SKM-1 (cell line): Measurements from ENCODE around the gene MUC22.
"Not testable (repeated sequence)": the region's sequence is repeated elsewhere in the genome, so short reads cannot be mapped to it uniquely, and the experiment has no call there.

Source experiments
- DNase-seq: peaks from one replicate; lab custom pipeline; 2025; ENCODE audit not compliant: unreplicated experiment; lab: John Stamatoyannopoulos, UW

MUC22 gene

GRCh38 chr6:30997301-30997700 lies 13.0 kb upstream of the MUC22 start:
- no peak for DNase-seq

DNA sequence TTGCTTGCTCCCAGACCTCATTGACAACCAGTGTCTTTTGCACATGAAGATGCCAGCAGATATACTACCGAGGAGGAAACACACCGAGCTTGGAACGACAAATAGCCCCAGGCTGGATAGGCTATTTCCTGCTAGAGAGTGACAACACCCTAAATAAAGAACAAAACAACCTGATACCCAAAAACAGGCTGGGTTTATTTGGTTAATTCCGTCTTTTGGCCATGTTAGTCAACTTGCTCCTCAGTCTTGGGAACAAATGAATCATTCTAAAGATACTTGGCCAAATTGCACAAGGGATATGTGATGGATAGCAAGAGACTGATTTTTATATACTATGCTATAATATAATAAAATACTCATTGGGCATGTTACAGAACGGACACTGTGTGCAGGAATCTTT lies 11.5 kb upstream of the MUC22 start:
- no peak for DNase-seq

- DNase-seq = not testable (repeated sequence)
These were observed 10.0 kb upstream of the MUC22 start for GRCh38 chr6:31000067-31000860.

DNA sequence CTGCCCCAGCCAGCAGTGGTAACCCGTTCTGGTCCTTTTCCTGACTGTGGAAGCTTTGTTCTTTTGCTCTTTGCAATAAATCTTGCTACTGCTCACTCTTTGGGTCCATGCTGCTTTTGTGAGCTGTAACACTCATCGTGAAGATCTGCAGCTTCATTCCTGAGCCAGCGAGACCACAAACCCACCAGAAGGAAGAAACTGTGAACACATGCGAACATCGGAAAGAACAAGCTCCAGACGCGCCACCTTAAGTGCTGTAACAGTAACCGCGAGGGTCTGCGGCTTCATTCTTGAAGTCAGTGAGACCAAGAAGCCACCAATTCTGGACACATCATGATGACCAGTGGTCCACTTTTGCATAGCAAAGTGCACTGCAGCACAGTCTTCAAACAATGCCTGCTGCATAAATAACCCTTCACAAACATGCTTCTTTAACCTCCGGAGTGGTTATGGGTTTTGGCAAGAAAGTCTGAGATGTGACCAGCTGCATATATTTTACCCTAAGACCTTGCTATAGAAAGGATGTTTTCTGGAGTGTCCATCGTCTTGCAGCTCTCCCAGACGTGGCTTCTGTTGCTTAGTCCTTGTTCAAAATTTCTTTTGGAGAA lies 8.9 kb upstream of the MUC22 start:
- DNase-seq = no peak

DNA sequence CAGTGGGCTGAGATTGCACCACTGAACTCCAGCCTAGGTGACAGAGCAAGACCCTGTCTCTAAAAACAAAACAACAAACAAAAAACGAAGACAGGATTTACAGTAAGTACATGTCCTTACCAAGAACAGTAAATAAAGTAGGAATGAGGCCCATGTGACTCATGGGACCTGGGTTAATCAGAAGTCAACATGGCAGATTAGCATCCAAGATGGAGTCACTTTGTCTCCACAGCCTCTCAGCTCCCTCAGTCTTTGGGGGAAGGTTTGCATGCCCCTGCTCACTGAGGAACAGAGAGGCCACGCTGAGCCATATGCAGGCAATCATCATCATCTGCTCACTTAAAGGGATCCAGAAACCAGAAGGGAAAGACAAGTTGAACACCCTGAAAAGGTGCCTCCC lies 7.8 kb upstream of the MUC22 start:
- DNase-seq = no peak

DNA sequence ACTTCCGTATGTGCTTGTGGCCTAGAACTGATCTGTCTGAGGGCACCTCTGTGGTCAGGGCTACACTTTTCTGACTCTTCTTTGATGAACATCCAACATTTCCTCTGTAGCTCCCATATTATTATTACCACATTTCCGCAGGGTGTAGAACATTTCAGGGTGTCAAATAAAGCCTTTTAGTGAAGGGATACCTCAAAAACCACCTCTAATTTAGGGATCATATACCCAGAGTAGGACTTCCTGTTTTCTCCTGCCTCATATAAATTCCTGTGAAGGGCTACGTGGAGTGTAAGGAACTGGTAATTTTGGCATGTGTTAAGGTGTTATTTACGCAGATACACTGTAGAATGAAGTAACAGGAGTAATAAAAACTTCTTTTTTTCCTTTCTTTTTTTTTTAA lies 5.5 kb upstream of the MUC22 start:
- no peak for DNase-seq

DNA sequence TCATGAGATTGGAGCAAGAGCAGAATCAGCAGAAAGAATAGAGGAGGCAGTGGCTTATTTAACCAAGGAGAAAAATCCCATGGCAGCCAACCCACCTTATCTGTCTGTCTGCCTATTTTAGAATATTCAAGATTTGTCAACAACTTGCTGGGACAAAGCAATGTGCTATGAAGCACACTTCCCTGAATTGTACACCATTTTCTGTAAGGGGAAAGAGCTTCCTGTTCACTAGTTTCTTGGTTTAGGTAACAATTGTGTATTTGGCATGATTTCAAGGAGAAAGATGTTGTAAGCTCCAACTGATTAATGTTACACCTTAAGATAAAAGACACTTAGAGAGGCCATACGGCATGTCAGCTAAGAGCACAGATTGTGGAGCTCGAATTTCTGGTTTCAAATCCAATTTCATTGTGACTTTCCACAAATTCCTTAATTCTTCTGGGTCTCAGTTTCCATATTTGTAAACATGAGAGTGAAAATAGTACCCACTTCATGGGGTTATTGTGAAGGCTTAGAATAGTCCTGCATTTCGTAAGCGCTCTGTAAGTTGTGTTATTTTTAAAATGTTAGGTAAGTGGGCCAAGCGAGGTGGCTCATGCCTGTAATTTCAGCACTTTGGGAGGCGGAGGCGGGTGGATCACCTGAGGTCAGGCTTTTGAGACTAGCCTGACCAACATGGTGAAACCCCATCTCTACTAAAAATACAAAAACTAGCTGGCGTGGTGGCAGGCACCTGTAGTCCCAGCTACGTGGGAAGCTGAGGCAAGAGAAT lies 4.8 kb upstream of the MUC22 start:
- no peak for DNase-seq

DNA sequence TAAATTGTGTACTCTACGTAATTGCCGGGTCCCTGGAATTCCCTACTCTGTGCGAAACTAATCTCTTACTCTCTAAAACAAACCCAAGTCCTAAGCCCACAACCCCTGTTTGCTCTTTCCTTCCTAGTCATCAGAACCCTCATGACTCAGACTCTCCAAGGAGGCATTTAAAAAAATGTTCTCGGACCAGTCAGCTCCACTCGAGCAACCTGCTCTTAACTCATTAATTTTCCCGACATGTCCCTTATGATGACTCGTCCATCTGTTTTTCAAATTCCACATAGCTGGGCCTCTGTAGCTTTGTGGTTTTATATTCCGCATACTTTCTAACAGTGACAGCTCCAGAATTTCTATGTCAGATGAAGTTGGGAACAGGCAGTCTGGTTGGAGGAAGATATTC lies 2.6 kb upstream of the MUC22 start:
- DNase-seq = no peak

GRCh38 chr6:31008165-31008564 lies 2.1 kb upstream of the MUC22 start:
- DNase-seq = no peak

- no peak for DNase-seq
These were observed 543 bp upstream of the MUC22 start for GRCh38 chr6:31009731-31010130.

DNA sequence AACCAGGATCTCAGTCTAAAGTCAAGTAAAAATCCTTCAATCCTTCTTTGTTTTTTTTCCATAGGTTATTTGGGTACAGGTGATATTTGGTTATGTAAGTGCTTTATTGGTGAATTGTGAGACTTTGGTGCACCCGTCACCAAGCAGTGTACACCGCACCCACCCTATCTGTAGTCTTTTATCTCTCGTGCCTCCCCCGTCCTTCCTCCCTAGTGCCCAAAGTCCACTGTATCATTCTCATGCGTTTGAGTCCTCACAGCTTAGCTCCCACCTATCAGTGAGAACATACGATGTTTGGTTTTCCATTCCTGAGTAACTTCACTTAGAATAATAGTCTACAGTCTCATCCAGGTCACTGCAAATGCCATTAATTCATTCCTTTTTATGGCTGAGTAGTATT lies 879 bp downstream of the MUC22 start:
- no peak for DNase-seq

- no peak for DNase-seq
These were observed 6.5 kb downstream of the MUC22 start for GRCh38 chr6:31016659-31017299.

DNA sequence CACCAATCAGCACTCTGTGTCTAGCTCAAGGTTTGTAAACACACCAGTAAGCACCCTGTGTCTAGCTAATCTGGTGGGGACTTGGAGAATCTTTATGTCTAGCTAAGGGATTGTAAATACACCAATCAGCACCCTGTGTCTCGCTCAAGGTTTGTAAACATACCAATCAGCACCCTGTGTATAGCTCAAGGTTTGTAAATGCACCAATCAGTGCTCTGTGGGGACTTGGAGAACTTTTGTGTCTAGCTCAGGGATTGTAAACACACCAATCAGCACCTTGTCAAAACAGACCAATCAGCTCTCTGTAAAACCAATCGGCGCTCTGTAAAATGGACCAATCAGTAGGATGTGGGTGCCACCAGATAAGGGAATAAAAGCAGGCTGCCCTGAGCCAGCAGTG lies 7.2 kb downstream of the MUC22 start:
- DNase-seq = not testable (repeated sequence)

GRCh38 chr6:31020057-31020456 lies 9.8 kb downstream of the MUC22 start:
- DNase-seq = no peak

GRCh38 chr6:31020631-31021255 lies 10.5 kb downstream of the MUC22 start:
- not testable (repeated sequence) for DNase-seq

- not testable (repeated sequence) for DNase-seq
These were observed 11.6 kb downstream of the MUC22 start for GRCh38 chr6:31021705-31022531.

- no peak for DNase-seq
These were observed 15.3 kb downstream of the MUC22 start for GRCh38 chr6:31025595-31025994.

- DNase-seq = no peak
These were observed 20.8 kb downstream of the MUC22 start for GRCh38 chr6:31031095-31031494.

- no peak for DNase-seq
These were observed 22.8 kb downstream of the MUC22 start for GRCh38 chr6:31033075-31033474.

GRCh38 chr6:31035862-31036497 lies 25.7 kb downstream of the MUC22 start:
- no peak for DNase-seq
